Keratinocyte (primary cell): ENCODE data around the gene C1R. TPM values are rescaled to one million over a fixed set of nuclear protein-coding genes. Genes with fewer than 3 reads are reported as not detected.

Source experiments
- DNase-seq: peaks from one replicate; pipeline ENCODE4 v3.0.0-alpha.2; 2011; ENCODE audit warnings: low read depth, missing footprints, low spot score
- FAIRE-seq: peaks from 2 replicates; lab custom pipeline; 2011; peaks lifted over from hg19 to GRCh38; lab: Jason Lieb, UNC
- H2AFZ ChIP-seq: 2 replicates; pipeline ENCODE4 v1.6.0; 2012; ENCODE audit warnings: low read length, control low read depth, inconsistent platforms; ENCODE audit not compliant: control insufficient read depth
- H3K27ac ChIP-seq: 2 replicates; pipeline ENCODE4 v1.5.1; 2011; ENCODE audit warnings: low read length; ENCODE audit not compliant: control insufficient read depth, insufficient read depth
- H3K27me3 ChIP-seq: 3 replicates; pipeline ENCODE4 v1.6.0; 2011; ENCODE audit warnings: low read length; ENCODE audit not compliant: control insufficient read depth, insufficient read depth; ENCODE audit errors: extremely low read depth
- H3K36me3 ChIP-seq, 2 experiments: 2 replicates in 1 of 2; 3 replicates in 1 of 2; pipeline ENCODE4 v1.5.1; 2011; ENCODE audit warnings: low read length in 2 of 2, mild to moderate bottlenecking in 1 of 2; ENCODE audit not compliant: control insufficient read depth in 2 of 2, insufficient read depth in 2 of 2; ENCODE audit errors: extremely low read depth in 1 of 2
- H3K4me1 ChIP-seq: 3 replicates; pipeline ENCODE4 v1.5.1; 2011; ENCODE audit warnings: low read length; ENCODE audit not compliant: control insufficient read depth, insufficient read depth; ENCODE audit errors: extremely low read depth
- H3K4me2 ChIP-seq: 3 replicates; pipeline ENCODE4 v1.6.0; 2011; ENCODE audit warnings: low read depth, low read length; ENCODE audit not compliant: control insufficient read depth, insufficient read depth; ENCODE audit errors: extremely low read depth
- H3K4me3 ChIP-seq, 3 experiments: fragments of 200-600 bp in 1 of 3; sonication (generic) in 1 of 3; 2 replicates in 2 of 3; 3 replicates in 1 of 3; pipeline ENCODE4 v1.5.1; 2011 to 2016; ENCODE audit warnings: low read length in 3 of 3, mild to moderate bottlenecking in 3 of 3, control low read depth in 2 of 3, inconsistent platforms in 1 of 3, low read depth in 1 of 3, mixed read lengths in 1 of 3, mixed run types in 1 of 3, moderate library complexity in 1 of 3; ENCODE audit not compliant: control insufficient read depth in 2 of 3, insufficient read depth in 2 of 3; ENCODE audit errors: extremely low read depth in 1 of 3
- H3K79me2 ChIP-seq: 2 replicates; pipeline ENCODE4 v1.6.0; 2012; ENCODE audit warnings: low read length; ENCODE audit not compliant: control insufficient read depth, insufficient read depth
- H3K9ac ChIP-seq: 3 replicates; pipeline ENCODE4 v1.6.0; 2011; ENCODE audit warnings: low read length; ENCODE audit not compliant: control insufficient read depth, insufficient read depth; ENCODE audit errors: extremely low read depth
- H3K9me1 ChIP-seq: 3 replicates; pipeline ENCODE4 v1.6.0; 2011; ENCODE audit warnings: low read length; ENCODE audit not compliant: control insufficient read depth, insufficient read depth; ENCODE audit errors: extremely low read depth
- H3K9me3 ChIP-seq: 2 replicates; pipeline ENCODE4 v1.5.1; 2012; ENCODE audit warnings: low read depth, low read length; ENCODE audit not compliant: control insufficient read depth
- H4K20me1 ChIP-seq: 3 replicates; pipeline ENCODE4 v1.6.0; 2011; ENCODE audit warnings: low read length; ENCODE audit not compliant: control insufficient read depth, insufficient read depth; ENCODE audit errors: extremely low read depth
- CTCF ChIP-seq, 3 experiments: IDR thresholded peaks in 1 of 3; conservative IDR thresholded peaks in 1 of 3; optimal IDR thresholded peaks in 1 of 3; 2 replicates in 2 of 3; 3 replicates in 1 of 3; pipeline versions ENCODE3 to v1.5.1; 2011; ENCODE audit warnings: low read length in 3 of 3, mild to moderate bottlenecking in 3 of 3, moderate library complexity in 2 of 3, control low read depth in 1 of 3, inconsistent platforms in 1 of 3; ENCODE audit not compliant: insufficient read depth in 2 of 3; ENCODE audit errors: extremely low read depth in 1 of 3
- EZH2 ChIP-seq: IDR thresholded peaks from one replicate; pipeline ENCODE4 v1.6.1; 2012; ENCODE audit warnings: inconsistent platforms, mild to moderate bottlenecking, low read length, moderate library complexity
- dilution Hi-C: fragments of 300-500 bp; cut with MboI; formaldehyde crosslinking; loops from one replicate; pipeline ENCODE4 v1.7.0; 2020; ENCODE audit warnings: low sequenced_read_pairs; ENCODE audit not compliant: extremely low pct_ligation_motif_present
- polyA plus RNA-seq, 5 experiments: library from polyadenylated mRNA; depleted of rRNA in 3 of 5; stranded (reverse) in 3 of 5; stranded (forward) in 1 of 5; unstranded in 1 of 5; fragments of >200 nt; gene quantifications; 1 replicate in 1 of 5; 2 replicates in 3 of 5; 3 replicates in 1 of 5; pipeline versions ENCODE4 v1.2.1 to v1.2.3, GENCODE V29; 2011 to 2012; ENCODE audit warnings: missing spikeins in 2 of 5, low read depth in 1 of 5, low replicate concordance in 1 of 5

C1R gene
- polyA plus RNA-seq, 1 donor (not counting 4 experiments of a cell fraction or from before 2014, with no cell fraction given), result 2.8 TPM

- FAIRE-seq, result no peak
- H3K9ac ChIP-seq, result no peak overlapping the region
- no peak for DNase-seq
Measured at GRCh38 chr12:7096979-7097378, 4.7 kb upstream of the C1R start.

GRCh38 chr12:7096006-7096932, 4.0 kb upstream of the C1R start:
- TF ChIP-seq CTCF (optimal IDR thresholded peaks at IDR 0.05 in 1 of 3, IDR thresholded peaks at IDR 0.05 in 1 of 3, conservative IDR thresholded peaks at IDR 0.05 in 1 of 3; ENCODE audit: extremely low read depth in 1 of 3, insufficient read depth in 2 of 3, low read length in 3 of 3), result no peak
- no peak for TF ChIP-seq EZH2
- no peak overlapping the region for H3K4me3 ChIP-seq
- DNase-seq (no peak), FAIRE-seq (no peak)
- H3K4me2 ChIP-seq, result no peak overlapping the region
- H3K79me2 ChIP-seq, result no peaks in the 10 kb centered on the region
- no peaks in the 10 kb centered on the region for H4K20me1 ChIP-seq
- no peak overlapping the region for H2AFZ ChIP-seq
- no peaks in the 10 kb centered on the region for H3K9me1 ChIP-seq
- peaks cover 6% of the 10 kb centered on the region for H3K4me1 ChIP-seq
- H3K27me3 ChIP-seq, result no peaks in the 10 kb centered on the region
- H3K36me3 ChIP-seq, result peaks cover 0 to 11% of the 10 kb centered on the region in 2 experiments
- no peaks in the 10 kb centered on the region for H3K9me3 ChIP-seq
- H3K27ac ChIP-seq, result no peak overlapping the region
- no peak overlapping the region for H3K9ac ChIP-seq
- dilution Hi-C loops, result no loop called here

More at GRCh38 chr12:7096979-7097378, 4.7 kb upstream of the C1R start:
- no peaks in the 10 kb centered on the region for H3K9me3 ChIP-seq
- TF ChIP-seq EZH2, result no peak
- TF ChIP-seq CTCF (optimal IDR thresholded peaks at IDR 0.05 in 1 of 3, IDR thresholded peaks at IDR 0.05 in 1 of 3, conservative IDR thresholded peaks at IDR 0.05 in 1 of 3; ENCODE audit: extremely low read depth in 1 of 3, insufficient read depth in 2 of 3, low read length in 3 of 3), result no peak
- dilution Hi-C loops, result no loop called here
- no peak overlapping the region for H2AFZ ChIP-seq
- no peaks in the 10 kb centered on the region for H4K20me1 ChIP-seq
- no peak overlapping the region for H3K4me2 ChIP-seq
- peaks cover 3% of the 10 kb centered on the region for H3K4me1 ChIP-seq
- no peaks in the 10 kb centered on the region for H3K79me2 ChIP-seq
- H3K36me3 ChIP-seq, result peaks cover 0 to 16% of the 10 kb centered on the region in 2 experiments
- H3K27me3 ChIP-seq, result no peaks in the 10 kb centered on the region
- H3K4me3 ChIP-seq, result no peak overlapping the region
- H3K27ac ChIP-seq, result no peak overlapping the region
- H3K9me1 ChIP-seq, result no peaks in the 10 kb centered on the region
